ENCODE results near the gene MYOD1.

MYOD1 gene

DNA sequence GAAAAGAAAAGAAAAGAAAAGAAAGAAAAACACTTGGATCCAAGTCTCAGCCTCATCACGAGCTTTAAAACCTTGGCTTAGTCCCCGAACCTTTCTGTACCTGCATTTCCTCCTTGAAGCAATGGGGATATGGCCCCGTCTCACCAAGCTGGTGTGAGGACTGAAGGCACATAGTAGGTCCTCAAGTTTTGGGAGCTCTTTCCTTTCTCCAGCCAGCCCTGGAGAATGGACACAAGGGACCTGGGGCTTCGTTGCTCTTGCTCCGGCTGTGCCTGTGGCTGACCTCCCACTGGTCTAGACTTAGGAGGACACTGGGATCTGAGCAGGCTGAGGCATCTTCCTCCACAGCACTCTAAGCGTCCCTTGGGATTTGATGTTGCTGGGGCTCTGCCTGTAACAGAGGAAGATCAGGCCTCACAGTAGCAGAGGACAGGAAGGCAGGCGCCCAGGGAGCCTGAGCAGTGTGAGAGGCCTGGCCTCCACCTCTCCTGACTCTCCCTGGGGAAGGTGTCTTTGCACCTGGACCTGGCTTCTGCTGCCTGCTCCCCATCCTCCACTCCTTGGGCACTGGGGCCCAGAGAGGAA is 48.0 kb downstream of the MYOD1 start:
- DNase-seq (ENCODE audit: extremely low read depth, low read depth): no peak
- TF ChIP-seq, protein P1, sequence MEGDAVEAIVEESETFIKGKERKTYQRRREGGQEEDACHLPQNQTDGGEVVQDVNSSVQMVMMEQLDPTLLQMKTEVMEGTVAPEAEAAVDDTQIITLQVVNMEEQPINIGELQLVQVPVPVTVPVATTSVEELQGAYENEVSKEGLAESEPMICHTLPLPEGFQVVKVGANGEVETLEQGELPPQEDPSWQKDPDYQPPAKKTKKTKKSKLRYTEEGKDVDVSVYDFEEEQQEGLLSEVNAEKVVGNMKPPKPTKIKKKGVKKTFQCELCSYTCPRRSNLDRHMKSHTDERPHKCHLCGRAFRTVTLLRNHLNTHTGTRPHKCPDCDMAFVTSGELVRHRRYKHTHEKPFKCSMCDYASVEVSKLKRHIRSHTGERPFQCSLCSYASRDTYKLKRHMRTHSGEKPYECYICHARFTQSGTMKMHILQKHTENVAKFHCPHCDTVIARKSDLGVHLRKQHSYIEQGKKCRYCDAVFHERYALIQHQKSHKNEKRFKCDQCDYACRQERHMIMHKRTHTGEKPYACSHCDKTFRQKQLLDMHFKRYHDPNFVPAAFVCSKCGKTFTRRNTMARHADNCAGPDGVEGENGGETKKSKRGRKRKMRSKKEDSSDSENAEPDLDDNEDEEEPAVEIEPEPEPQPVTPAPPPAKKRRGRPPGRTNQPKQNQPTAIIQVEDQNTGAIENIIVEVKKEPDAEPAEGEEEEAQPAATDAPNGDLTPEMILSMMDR (IDR thresholded peaks at IDR 0.05; ENCODE audit: low read depth, low read length): no peak

DNA sequence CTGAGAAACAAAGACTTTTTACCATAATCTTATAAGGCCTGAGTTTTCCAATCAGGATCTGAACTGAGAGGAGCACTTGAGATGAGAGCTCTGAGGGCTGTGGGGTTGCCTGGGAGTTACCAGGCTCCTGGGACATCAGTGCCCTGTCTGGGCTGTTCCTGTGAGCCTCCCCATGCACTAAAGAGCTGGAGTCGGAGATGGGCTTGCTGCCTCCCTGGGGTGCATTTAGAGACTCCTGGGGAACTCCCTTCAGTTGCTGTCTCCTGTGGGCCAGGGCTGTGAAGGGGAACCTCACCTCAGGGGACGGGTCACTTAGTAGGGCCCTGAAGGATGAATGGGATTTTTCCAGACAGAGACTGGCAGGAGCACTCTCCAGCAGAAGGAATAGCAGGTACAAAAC is 48.5 kb downstream of the MYOD1 start:
- no peak for DNase-seq (ENCODE audit: extremely low read depth, low read depth)
- TF ChIP-seq, protein P1 (IDR thresholded peaks at IDR 0.05; ENCODE audit: low read depth, low read length): no peak

DNA sequence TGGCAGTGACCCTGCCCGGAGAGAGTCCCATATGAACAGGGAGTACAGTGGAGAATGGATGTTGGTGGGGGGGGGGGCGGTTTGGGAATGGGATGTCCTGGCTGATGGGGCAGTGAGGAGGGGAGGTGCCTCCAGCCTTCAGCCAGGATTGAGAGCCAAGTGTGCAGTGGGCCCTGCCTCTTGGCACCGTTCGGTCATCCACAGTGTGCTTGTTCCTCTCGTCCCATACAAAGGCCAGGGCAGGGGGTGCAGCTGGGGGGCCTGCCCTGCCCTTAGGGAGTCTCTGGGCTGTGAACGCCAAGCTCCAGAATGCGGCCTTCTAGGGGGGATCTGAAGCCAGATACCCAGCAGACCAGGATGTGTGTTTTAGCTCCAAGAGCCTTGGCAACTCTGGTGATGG is 49.2 kb downstream of the MYOD1 start:
- no peak for DNase-seq (ENCODE audit: extremely low read depth, low read depth)
- TF ChIP-seq, protein P1 (IDR thresholded peaks at IDR 0.05; ENCODE audit: low read depth, low read length): no peak

DNA sequence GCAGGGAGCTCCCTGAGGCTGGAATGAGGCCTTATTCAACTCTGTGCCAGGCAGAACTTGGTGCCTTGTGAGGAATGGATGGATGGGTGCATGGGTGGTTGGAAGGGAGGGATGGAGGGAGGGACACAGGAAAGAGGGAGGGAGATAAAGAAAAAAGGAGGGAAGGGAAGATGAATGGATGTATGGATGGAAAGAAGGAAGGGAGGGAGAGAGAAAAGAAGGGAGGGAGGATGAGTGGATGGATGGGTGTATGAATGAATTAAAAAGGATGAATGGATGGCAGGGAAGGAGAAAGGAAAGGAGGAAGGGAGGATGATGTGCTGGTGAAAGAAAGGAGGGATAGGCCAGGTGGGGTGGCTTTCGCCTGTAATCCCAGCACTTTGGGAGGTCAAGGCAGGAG is 49.8 kb downstream of the MYOD1 start:
- DNase-seq (ENCODE audit: extremely low read depth, low read depth): no peak
- TF ChIP-seq, protein P1 (IDR thresholded peaks at IDR 0.05; ENCODE audit: low read depth, low read length): no peak

DNA sequence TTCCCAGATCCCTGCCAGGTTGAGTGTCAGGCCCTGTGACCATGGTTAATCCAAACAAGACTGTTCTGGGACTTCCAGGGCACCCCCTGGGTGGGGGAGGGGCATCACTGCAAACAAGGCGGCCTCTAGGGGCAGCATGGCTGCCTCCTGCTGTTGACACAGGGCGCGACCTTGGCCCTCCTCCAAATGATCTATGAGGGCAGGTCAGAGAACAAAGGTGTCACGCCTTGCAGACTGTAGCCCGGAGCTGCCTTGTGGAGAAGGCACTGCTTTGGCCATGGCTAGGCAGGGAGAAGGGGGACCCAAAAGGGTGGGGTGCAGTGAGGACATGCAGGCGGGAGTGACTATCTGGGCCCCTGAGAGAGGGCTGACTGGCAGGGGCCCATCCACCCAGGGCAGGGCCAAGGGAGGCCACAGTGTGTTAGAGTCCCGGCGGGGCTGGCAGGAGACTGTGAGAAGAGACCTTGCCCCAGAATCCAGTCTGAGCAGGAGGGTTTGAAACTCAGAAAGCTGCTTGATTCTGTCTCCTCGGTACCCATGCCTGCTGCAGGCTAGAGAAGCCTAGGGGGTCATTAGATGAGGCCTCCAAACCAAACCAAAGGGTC is 50.8 kb downstream of the MYOD1 start:
- no peak for DNase-seq (ENCODE audit: extremely low read depth, low read depth)
- TF ChIP-seq, protein P1 (IDR thresholded peaks at IDR 0.05; ENCODE audit: low read depth, low read length): no peak; the same call in 1 of the 2 replicates

DNA sequence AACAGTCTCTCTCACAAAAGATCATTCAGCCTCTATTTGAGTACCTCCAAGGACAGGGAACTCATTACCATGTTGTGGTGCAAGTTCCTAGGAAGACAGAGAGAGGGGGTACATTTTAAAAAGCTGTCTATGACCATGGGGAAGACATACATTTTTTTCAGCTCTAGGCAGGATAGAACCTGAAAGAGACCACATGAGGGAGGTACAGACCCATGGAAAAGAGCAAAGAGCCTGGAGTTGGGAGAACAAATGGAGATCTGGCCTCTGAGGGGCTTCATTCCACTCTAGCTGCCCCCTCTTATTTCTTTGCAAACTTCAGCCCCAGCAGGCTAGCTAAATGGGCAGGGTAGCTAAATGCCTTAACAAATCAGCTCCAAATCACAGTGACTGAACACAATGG is 51.5 kb downstream of the MYOD1 start:
- TF ChIP-seq, protein P1 (IDR thresholded peaks at IDR 0.05; ENCODE audit: low read depth, low read length): peak; percentile 36
- no peak for DNase-seq (ENCODE audit: extremely low read depth, low read depth)

DNA sequence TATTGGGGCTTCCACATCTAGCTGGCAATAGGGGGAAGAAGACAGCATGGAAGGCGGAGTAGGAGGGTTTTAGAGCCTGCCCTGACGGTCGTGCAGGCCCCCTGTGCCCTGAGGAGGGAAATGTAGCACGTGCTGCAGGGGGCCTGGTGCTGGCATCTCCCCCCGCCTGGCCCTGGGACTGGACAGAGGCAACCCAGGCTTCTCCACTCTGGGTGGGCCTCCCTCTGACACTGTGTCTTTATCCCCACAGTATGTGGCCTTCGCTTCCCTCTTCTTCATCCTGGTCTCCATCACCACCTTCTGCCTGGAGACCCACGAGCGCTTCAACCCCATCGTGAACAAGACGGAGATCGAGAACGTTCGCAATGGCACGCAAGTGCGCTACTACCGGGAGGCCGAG is 52.0 kb downstream of the MYOD1 start:
- DNase-seq (ENCODE audit: extremely low read depth, low read depth): no peak
- TF ChIP-seq, protein P1 (IDR thresholded peaks at IDR 0.05; ENCODE audit: low read depth, low read length): no peak

All from AG09319 (cell line).